B cell (primary cell): ENCODE measurements around the gene LEPROT.

Experiments used
- CTCF ChIP-seq: fragments of 200-600 bp; IDR thresholded peaks from one replicate; pipeline ENCODE4 v1.8.0; 2022; ENCODE audit warnings: antibody characterized with exemption, mild to moderate bottlenecking
- EZH2 ChIP-seq: IDR thresholded peaks from 2 replicates; pipeline ENCODE4 v1.6.1; 2012; ENCODE audit warnings: borderline replicate concordance, low read depth, mild to moderate bottlenecking, moderate library complexity, low read length; ENCODE audit not compliant: insufficient read depth, poor library complexity, severe bottlenecking

GRCh38 chr1:65409816-65410326, 10.6 kb upstream of the LEPROT start:
- TF ChIP-seq CTCF (no peak), EZH2 (no peak)
